Endodermal cell (in vitro differentiated cells): ENCODE results near the gene CTIF. TPM values are rescaled to one million over a fixed set of nuclear protein-coding genes. Genes with fewer than 3 reads are reported as not detected.

Experiments
- DNase-seq: peaks from one replicate; pipeline ENCODE4 v3.0.0-alpha.2; 2017
- H3K27ac ChIP-seq: 2 replicates; pipeline ENCODE4 v1.5.1; 2013; ENCODE audit warnings: mild to moderate bottlenecking, low read depth, low read length, moderate library complexity
- H3K27me3 ChIP-seq: 2 replicates; pipeline ENCODE4 v1.6.1; 2013; ENCODE audit warnings: mild to moderate bottlenecking, low read length, moderate library complexity; ENCODE audit not compliant: insufficient read depth, control insufficient read depth, poor library complexity, severe bottlenecking
- H3K36me3 ChIP-seq: 2 replicates; pipeline ENCODE4 v1.7.0; 2013; ENCODE audit warnings: mild to moderate bottlenecking, low read length, moderate library complexity; ENCODE audit not compliant: control insufficient read depth, insufficient read depth
- H3K4me1 ChIP-seq: one replicate; pipeline ENCODE4 v1.7.0; 2013; ENCODE audit warnings: low read length; ENCODE audit not compliant: control insufficient read depth, insufficient read depth
- H3K4me3 ChIP-seq: 2 replicates; pipeline ENCODE4 v1.5.1; 2013; ENCODE audit warnings: mild to moderate bottlenecking, low read length, moderate library complexity
- H3K9ac ChIP-seq: 2 replicates; pipeline ENCODE4 v1.6.1; 2013; ENCODE audit warnings: mild to moderate bottlenecking, low read length, moderate library complexity; ENCODE audit not compliant: poor library complexity, severe bottlenecking; ENCODE audit errors: extremely low read depth
- H3K9me3 ChIP-seq: 2 replicates; pipeline ENCODE4 v1.6.1; 2013; ENCODE audit warnings: mild to moderate bottlenecking, low read length, moderate library complexity; ENCODE audit not compliant: control insufficient read depth
- H3K27ac Mint-ChIP-seq: 2 replicates; pipeline ENCODE4 v1.8.0; 2020; ENCODE audit warnings: mixed read lengths
- H3K27me3 Mint-ChIP-seq: 2 replicates; pipeline ENCODE4 v1.8.0; 2021; ENCODE audit warnings: mild to moderate bottlenecking, mixed read lengths; ENCODE audit not compliant: insufficient read depth
- H3K36me3 Mint-ChIP-seq: 2 replicates; pipeline ENCODE4 v1.8.0; 2020; ENCODE audit warnings: low read depth, mixed read lengths
- H3K4me1 Mint-ChIP-seq: 2 replicates; pipeline ENCODE4 v1.8.0; 2020; ENCODE audit warnings: mixed read lengths
- H3K4me3 Mint-ChIP-seq: 2 replicates; pipeline ENCODE4 v1.8.0; 2020; ENCODE audit warnings: mild to moderate bottlenecking, moderate library complexity, mixed read lengths
- H3K9me3 Mint-ChIP-seq: 2 replicates; pipeline ENCODE4 v1.8.0; 2020; ENCODE audit warnings: mild to moderate bottlenecking, mixed read lengths
- WGBS, 2 experiments: methylation state at CpG; one replicate each; pipeline versions ENCODE4 v1.1.5 to v1.1.7; 2013; ENCODE audit warnings: missing lambda C conversion rate in 2 of 2, mixed read lengths in 1 of 2; ENCODE audit not compliant: insufficient coverage in 1 of 2, insufficient read length in 1 of 2; 5-methylcytosine and 5-hydroxymethylcytosine counted together
- total RNA-seq, 2 donors: library from RNA; stranded (reverse); fragmentation: NEBNext Ultra II Directional in 1 of 2; extraction: Animal tissue kit (Norgen Biotek cat#: 25700) in 1 of 2; gene quantifications; 2 replicates in 1 of 2; 3 replicates in 1 of 2; pipeline ENCODE4 v1.2.1, GENCODE V29; 2021
- TF ChIP-seq, protein P1 (sequence below): fragments of 200-600 bp; sonication (generic); conservative IDR thresholded peaks from 2 replicates; pipeline ENCODE4 v1.5.0; 2021; ENCODE audit warnings: antibody characterized with exemption, mild to moderate bottlenecking

Gene CTIF
- total RNA-seq, 2 donors from 2014 or later, result 33.8 to 41.6 TPM

- H3K9ac ChIP-seq, result no peak overlapping the region
- H3K4me3 ChIP-seq, result no peak overlapping the region
- Mint-ChIP-seq H3K9me3 (no peaks in the 10 kb centered on the region), H3K36me3 (peaks cover 16% of the 10 kb centered on the region), H3K27me3 (peaks cover 3% of the 10 kb centered on the region), H3K4me1 (peaks cover 13% of the 10 kb centered on the region), H3K27ac (peak overlapping the region; percentile 83), H3K4me3 (no peak overlapping the region)
- no peaks in the 10 kb centered on the region for H3K9me3 ChIP-seq
- peaks cover 14% of the 10 kb centered on the region for H3K4me1 ChIP-seq
- DNase-seq, result peak; percentile 82
- TF ChIP-seq, protein P1, sequence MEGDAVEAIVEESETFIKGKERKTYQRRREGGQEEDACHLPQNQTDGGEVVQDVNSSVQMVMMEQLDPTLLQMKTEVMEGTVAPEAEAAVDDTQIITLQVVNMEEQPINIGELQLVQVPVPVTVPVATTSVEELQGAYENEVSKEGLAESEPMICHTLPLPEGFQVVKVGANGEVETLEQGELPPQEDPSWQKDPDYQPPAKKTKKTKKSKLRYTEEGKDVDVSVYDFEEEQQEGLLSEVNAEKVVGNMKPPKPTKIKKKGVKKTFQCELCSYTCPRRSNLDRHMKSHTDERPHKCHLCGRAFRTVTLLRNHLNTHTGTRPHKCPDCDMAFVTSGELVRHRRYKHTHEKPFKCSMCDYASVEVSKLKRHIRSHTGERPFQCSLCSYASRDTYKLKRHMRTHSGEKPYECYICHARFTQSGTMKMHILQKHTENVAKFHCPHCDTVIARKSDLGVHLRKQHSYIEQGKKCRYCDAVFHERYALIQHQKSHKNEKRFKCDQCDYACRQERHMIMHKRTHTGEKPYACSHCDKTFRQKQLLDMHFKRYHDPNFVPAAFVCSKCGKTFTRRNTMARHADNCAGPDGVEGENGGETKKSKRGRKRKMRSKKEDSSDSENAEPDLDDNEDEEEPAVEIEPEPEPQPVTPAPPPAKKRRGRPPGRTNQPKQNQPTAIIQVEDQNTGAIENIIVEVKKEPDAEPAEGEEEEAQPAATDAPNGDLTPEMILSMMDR, result no peak
- WGBS, 2 experiments, result 63 to 72% methylated on average over 25 to 28 of the region's 28 CpGs
- H3K27ac ChIP-seq, result peak overlapping the region; percentile 99
- peaks cover 14% of the 10 kb centered on the region for H3K36me3 ChIP-seq
- H3K27me3 ChIP-seq, result no peaks in the 10 kb centered on the region
Measured at GRCh38 chr18:48860269-48861180, 321.7 kb downstream of the CTIF start.

- H3K4me1 ChIP-seq, result peaks cover 14% of the 10 kb centered on the region
Measured at GRCh38 chr18:48861181-48861708, 322.4 kb downstream of the CTIF start.

GRCh38 chr18:48862132-48862531 lies 323.3 kb downstream of the CTIF start:
- H3K9ac ChIP-seq, result no peak overlapping the region
- DNase-seq, result no peak
- H3K4me3 ChIP-seq, result no peak overlapping the region
- Mint-ChIP-seq H3K27ac (no peak overlapping the region), H3K9me3 (no peaks in the 10 kb centered on the region), H3K36me3 (peaks cover 15% of the 10 kb centered on the region), H3K4me3 (no peak overlapping the region), H3K4me1 (peaks cover 13% of the 10 kb centered on the region), H3K27me3 (peaks cover 2% of the 10 kb centered on the region)
- peaks cover 12% of the 10 kb centered on the region for H3K36me3 ChIP-seq
- no peaks in the 10 kb centered on the region for H3K9me3 ChIP-seq
- 72 to 92% methylated on average over 6 to 16 of the region's 16 CpGs for WGBS, 2 experiments
- TF ChIP-seq, protein P1, result no peak
- H3K27ac ChIP-seq, result peak overlapping the region; percentile 40
- H3K4me1 ChIP-seq, result peaks cover 14% of the 10 kb centered on the region
- H3K27me3 ChIP-seq, result no peaks in the 10 kb centered on the region

More at GRCh38 chr18:48861181-48861708, 322.4 kb downstream of the CTIF start:
- Mint-ChIP-seq H3K4me1 (peaks cover 13% of the 10 kb centered on the region), H3K4me3 (no peak overlapping the region), H3K36me3 (peaks cover 16% of the 10 kb centered on the region), H3K9me3 (no peaks in the 10 kb centered on the region), H3K27me3 (peaks cover 3% of the 10 kb centered on the region), H3K27ac (no peak overlapping the region)
- peaks cover 14% of the 10 kb centered on the region for H3K36me3 ChIP-seq
- H3K9me3 ChIP-seq, result no peaks in the 10 kb centered on the region
- peak; percentile 76 for DNase-seq
- TF ChIP-seq, protein P1, result no peak
- H3K4me3 ChIP-seq, result no peak overlapping the region
- 76 to 90% methylated on average over 5 to 15 of the region's 15 CpGs for WGBS, 2 experiments
- no peaks in the 10 kb centered on the region for H3K27me3 ChIP-seq
- H3K27ac ChIP-seq, result peak overlapping the region; percentile 99
- no peak overlapping the region for H3K9ac ChIP-seq
